GM10266 (cell line): ENCODE data around the gene TRIM42.

Experiments used
- DNase-seq: peaks from one replicate; pipeline ENCODE4 v3.0.0; 2012; ENCODE audit errors: extremely low spot score
- TF ChIP-seq, protein P1 (sequence below): IDR thresholded peaks from 2 replicates; pipeline ENCODE4 v1.5.1; 2012; ENCODE audit warnings: mild to moderate bottlenecking, low read depth; ENCODE audit not compliant: control insufficient read depth, insufficient read depth; ENCODE audit errors: missing control alignments

Gene TRIM42

GRCh38 chr3:140651287-140651686, 26.6 kb upstream of the TRIM42 start:
- no peak for DNase-seq
- TF ChIP-seq, protein P1, sequence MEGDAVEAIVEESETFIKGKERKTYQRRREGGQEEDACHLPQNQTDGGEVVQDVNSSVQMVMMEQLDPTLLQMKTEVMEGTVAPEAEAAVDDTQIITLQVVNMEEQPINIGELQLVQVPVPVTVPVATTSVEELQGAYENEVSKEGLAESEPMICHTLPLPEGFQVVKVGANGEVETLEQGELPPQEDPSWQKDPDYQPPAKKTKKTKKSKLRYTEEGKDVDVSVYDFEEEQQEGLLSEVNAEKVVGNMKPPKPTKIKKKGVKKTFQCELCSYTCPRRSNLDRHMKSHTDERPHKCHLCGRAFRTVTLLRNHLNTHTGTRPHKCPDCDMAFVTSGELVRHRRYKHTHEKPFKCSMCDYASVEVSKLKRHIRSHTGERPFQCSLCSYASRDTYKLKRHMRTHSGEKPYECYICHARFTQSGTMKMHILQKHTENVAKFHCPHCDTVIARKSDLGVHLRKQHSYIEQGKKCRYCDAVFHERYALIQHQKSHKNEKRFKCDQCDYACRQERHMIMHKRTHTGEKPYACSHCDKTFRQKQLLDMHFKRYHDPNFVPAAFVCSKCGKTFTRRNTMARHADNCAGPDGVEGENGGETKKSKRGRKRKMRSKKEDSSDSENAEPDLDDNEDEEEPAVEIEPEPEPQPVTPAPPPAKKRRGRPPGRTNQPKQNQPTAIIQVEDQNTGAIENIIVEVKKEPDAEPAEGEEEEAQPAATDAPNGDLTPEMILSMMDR = no peak

GRCh38 chr3:140655678-140656077, 22.2 kb upstream of the TRIM42 start:
- DNase-seq = no peak
- TF ChIP-seq, protein P1 = no peak

GRCh38 chr3:140664111-140664510, 13.8 kb upstream of the TRIM42 start:
- TF ChIP-seq, protein P1 = no peak
- no peak for DNase-seq

GRCh38 chr3:140682586-140682985, 4.7 kb downstream of the TRIM42 start:
- no peak for DNase-seq
- TF ChIP-seq, protein P1 = no peak

DNA sequence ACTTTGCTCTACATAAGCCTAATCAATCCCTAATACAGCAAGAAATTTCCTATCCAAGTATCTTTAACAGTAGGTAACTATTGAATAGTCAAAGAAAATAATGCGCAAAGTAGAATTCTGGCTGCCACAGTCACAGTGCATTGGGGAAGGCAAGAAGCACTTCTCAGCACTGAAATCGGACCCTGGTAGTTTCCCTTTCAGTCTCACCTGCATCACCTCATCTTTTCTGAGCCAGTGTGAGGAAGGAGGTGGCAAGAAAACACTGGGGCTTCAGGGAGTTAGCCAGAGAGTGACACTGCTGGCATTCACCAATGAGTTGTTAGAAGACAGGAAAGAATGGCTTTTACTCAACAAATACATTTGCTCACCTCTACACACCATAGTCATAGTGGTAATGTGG, 8.3 kb downstream of the TRIM42 start:
- TF ChIP-seq, protein P1 = no peak
- no peak for DNase-seq

DNA sequence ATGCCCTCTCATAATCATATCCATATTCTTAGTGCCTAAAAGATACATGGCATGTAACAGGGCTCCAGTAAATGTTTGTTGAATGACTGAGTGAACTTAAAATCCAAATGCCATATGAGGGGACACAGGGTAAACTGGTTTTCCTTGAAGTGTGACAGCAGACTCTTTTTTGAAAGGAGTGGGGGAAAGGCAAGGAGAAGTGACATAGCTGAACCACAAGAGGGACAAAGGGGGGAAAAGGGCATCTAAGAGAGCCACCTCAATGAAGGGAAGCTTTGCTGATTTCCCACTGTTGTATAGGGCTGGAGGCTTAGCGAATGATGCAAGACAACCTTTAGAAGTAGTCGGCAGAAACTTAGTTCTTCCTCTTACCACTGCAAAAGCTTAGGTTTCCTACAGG, 9.1 kb downstream of the TRIM42 start:
- TF ChIP-seq, protein P1 = no peak
- no peak for DNase-seq

DNA sequence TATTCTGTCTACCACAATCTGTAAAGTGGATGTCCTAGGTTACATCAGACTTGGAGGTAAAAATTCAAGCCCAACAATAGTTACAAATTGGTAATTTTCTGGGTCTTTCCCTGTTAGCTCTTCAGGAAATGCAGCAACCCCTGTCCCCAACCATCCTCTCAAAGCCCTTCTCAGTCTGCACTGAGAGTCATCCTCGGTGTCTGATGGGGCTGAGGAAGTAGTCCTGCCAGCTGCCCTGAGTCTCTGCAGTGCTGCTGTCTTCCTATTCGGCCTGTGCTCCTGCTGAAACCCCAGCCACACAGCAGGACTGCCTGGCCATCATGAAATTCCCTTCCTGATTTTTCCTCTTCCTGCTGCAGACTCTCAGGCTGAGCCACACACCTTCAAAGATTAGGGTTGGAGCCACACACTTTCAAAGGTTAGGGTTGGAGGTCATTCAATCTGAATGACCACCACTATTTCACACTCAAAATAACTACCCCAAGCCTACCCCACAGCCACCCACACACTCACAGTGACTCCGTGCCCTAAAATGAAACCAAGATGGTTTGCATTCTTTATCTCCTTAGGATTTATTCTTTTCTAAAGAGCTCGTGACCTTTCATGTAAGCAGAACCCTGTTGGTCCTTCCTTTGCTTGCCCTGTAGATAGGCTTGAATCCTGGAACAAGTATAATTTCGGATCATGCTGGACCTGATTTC, 17.6 kb downstream of the TRIM42 start:
- TF ChIP-seq, protein P1 = no peak
- DNase-seq = no peak
